Activated CD8-positive, alpha-beta T cell treated with anti-CD3 and anti-CD28 coated beads for 36 hours (primary cell): ENCODE data around the gene MTTP. TPM values are rescaled to one million over a fixed set of nuclear protein-coding genes. Genes with fewer than 3 reads are reported as not detected.

ENCODE experiments used
- ATAC-seq: fragments of 200-7000 bp; cut with Tn5 transposase; one replicate; pipeline ENCODE4 v1.10.0; 2021; ENCODE audit warnings: mild to moderate bottlenecking, moderate library complexity
- CTCF ChIA-PET: fragments of 350-600 bp; sonication (Branson Sonifier 250); formaldehyde crosslinking; loops from one replicate; lab custom pipeline; 2021; ENCODE audit warnings: antibody characterized with exemption; lab: Charles Lee
- POLR2A ChIA-PET: fragments of 350-600 bp; sonication (Branson Sonifier 250); formaldehyde crosslinking; loops from one replicate; lab custom pipeline; 2021; ENCODE audit warnings: antibody characterized with exemption; lab: Charles Lee
- DNase-seq: peaks from one replicate; pipeline ENCODE4 v3.0.0-alpha.2; 2020
- H3K27ac Mint-ChIP-seq: one replicate; pipeline ENCODE4 v1.8.0; 2021; ENCODE audit warnings: mild to moderate bottlenecking, mixed read lengths
- H3K27me3 Mint-ChIP-seq: one replicate; pipeline ENCODE4 v1.8.0; 2021; ENCODE audit warnings: mixed read lengths
- H3K36me3 Mint-ChIP-seq: one replicate; pipeline ENCODE4 v1.8.0; 2021; ENCODE audit warnings: low read depth, mixed read lengths
- H3K4me1 Mint-ChIP-seq: one replicate; pipeline ENCODE4 v1.8.0; 2021; ENCODE audit warnings: low read depth, mixed read lengths
- H3K4me3 Mint-ChIP-seq: one replicate; pipeline ENCODE4 v1.8.0; 2021; ENCODE audit warnings: mild to moderate bottlenecking, moderate library complexity, mixed read lengths
- H3K9me3 Mint-ChIP-seq: one replicate; pipeline ENCODE4 v1.8.0; 2021; ENCODE audit warnings: mixed read lengths
- intact Hi-C: fragments of 100-400 bp; cut with micrococcal nuclease; formaldehyde crosslinking; loops from one replicate; pipeline ENCODE4 v1.10.0; 2022
- total RNA-seq, 2 experiments: library from RNA; stranded (reverse); gene quantifications; one replicate each; pipeline ENCODE4 v1.2.3, GENCODE V29; 2021
- TF ChIP-seq, protein P1 (sequence below): fragments of 200-600 bp; IDR thresholded peaks from one replicate; pipeline ENCODE4 v1.8.0; 2022; ENCODE audit warnings: antibody characterized with exemption, mild to moderate bottlenecking

Gene MTTP
- total RNA-seq, 2 experiments from 2014 or later = 0.45 to 0.59 TPM

- POLR2A ChIA-PET = no interaction called here
- CTCF ChIA-PET = no interaction called here
- ATAC-seq = no peak
Measured at GRCh38 chr4:99669084-99669483, 94.5 kb downstream of the MTTP start.

DNA sequence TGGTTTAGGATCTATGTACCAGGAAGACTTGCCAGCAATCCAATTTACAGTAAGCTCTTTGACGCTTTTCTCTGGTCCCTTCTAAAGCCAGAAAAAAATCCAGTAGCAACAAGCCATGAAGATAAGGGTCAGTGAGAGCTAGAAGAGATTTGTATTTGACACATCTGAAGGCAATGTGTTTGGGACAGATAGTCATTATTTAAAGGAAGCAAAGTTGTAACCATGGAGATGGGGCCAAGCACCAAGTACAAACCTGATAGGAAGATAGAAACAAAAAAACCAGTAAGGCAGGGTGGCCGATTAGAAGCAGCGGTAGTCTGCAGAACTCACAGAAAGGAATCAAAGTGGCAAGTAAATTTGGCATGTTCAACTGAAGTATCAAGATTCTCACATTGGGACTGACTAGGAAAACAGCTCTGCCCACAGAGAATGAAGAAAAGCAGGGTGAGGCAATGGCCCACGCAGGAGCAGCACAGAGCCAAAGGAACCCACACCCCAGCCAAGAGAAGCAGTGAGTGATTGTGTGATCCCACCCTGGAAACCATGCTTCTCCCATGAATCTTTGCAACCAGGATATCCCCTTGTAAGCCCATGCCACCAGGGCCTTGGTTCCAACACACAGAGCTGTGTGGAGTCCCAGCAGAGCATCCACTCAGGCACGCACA, 95.9 kb downstream of the MTTP start:
- TF ChIP-seq, protein P1, sequence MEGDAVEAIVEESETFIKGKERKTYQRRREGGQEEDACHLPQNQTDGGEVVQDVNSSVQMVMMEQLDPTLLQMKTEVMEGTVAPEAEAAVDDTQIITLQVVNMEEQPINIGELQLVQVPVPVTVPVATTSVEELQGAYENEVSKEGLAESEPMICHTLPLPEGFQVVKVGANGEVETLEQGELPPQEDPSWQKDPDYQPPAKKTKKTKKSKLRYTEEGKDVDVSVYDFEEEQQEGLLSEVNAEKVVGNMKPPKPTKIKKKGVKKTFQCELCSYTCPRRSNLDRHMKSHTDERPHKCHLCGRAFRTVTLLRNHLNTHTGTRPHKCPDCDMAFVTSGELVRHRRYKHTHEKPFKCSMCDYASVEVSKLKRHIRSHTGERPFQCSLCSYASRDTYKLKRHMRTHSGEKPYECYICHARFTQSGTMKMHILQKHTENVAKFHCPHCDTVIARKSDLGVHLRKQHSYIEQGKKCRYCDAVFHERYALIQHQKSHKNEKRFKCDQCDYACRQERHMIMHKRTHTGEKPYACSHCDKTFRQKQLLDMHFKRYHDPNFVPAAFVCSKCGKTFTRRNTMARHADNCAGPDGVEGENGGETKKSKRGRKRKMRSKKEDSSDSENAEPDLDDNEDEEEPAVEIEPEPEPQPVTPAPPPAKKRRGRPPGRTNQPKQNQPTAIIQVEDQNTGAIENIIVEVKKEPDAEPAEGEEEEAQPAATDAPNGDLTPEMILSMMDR = no peak
- Mint-ChIP-seq H3K4me3 (no peak overlapping the region), H3K27me3 (peaks cover 4% of the 10 kb centered on the region), H3K36me3 (peaks cover 2% of the 10 kb centered on the region), H3K27ac (no peak overlapping the region), H3K9me3 (peaks cover 18% of the 10 kb centered on the region), H3K4me1 (no peaks in the 10 kb centered on the region)
- DNase-seq = no peak
- intact Hi-C loops = no loop called here
- POLR2A ChIA-PET = no interaction called here
- CTCF ChIA-PET = interaction anchor here (0.6 kb wide), 1 partner anchor 10 kb away, joined by 3 read pairs; no protein-coding TSS in a partner anchor
- no peak for ATAC-seq

More at GRCh38 chr4:99669084-99669483, 94.5 kb downstream of the MTTP start:
- TF ChIP-seq, protein P1 = no peak
- peaks cover 4% of the 10 kb centered on the region for H3K27me3 Mint-ChIP-seq
- no peak overlapping the region for H3K4me3 Mint-ChIP-seq
- no peak overlapping the region for H3K27ac Mint-ChIP-seq
- H3K36me3 Mint-ChIP-seq = peaks cover 2% of the 10 kb centered on the region
- DNase-seq = no peak
- H3K4me1 Mint-ChIP-seq = no peaks in the 10 kb centered on the region
- intact Hi-C loops = no loop called here
- H3K9me3 Mint-ChIP-seq = peaks cover 18% of the 10 kb centered on the region

Other genes with a start within 250 kb of the MTTP start
- gene ADH1C, start 222.1 kb upstream of the MTTP start, total RNA-seq = not detected
- gene ADH7, start 139.5 kb upstream of the MTTP start, total RNA-seq = not detected
- gene C4orf17, start 63.8 kb upstream of the MTTP start, total RNA-seq = not detected
- 1 to 10 TPM; 7.7 to 8.0 TPM for gene TRMT10A, start 10.8 kb upstream of the MTTP start, total RNA-seq
- not detected for gene C4orf54, start 83.0 kb downstream of the MTTP start, total RNA-seq
- 10 to 100 TPM; 11.7 to 12.3 TPM for gene DAPP1, start 242.0 kb downstream of the MTTP start, total RNA-seq